Adrenal gland (tissue), 12 donors: ENCODE results near the gene ADIPOR2. TPM values are rescaled to one million over a fixed set of nuclear protein-coding genes. Genes with fewer than 3 reads are reported as not detected.

Experiments used
- DNase-seq, 7 donors: peaks; one replicate each; pipeline ENCODE4 v3.0.0-alpha.2; 2019 to 2020
- H3K27ac ChIP-seq, 5 donors: fragments of 200-600 bp; sonication (generic) in 4 of 5; 1 replicate in 3 of 5; 2 replicates in 2 of 5; pipeline versions ENCODE4 v1.5.1 to v1.8.0; 2016 to 2020; ENCODE audit warnings: mild to moderate bottlenecking in 1 of 5
- H3K27me3 ChIP-seq: fragments of 200-600 bp; 2 replicates; pipeline ENCODE4 v1.8.0; 2021
- H3K36me3 ChIP-seq, 2 donors: fragments of 200-600 bp; replicated peaks in 1 of 2; 1 replicate in 1 of 2; 2 replicates in 1 of 2; pipeline versions ENCODE4 v1.5.1 to v1.8.0; 2018 to 2022
- H3K4me1 ChIP-seq, 2 donors: fragments of 200-600 bp; replicated peaks in 1 of 2; 1 replicate in 1 of 2; 2 replicates in 1 of 2; pipeline versions ENCODE4 v1.5.1 to v1.8.0; 2018 to 2021
- H3K4me3 ChIP-seq, 4 donors: fragments of 200-600 bp; sonication (generic) in 3 of 4; one replicate each; pipeline ENCODE4 v1.5.1; 2016 to 2018
- H3K9me3 ChIP-seq, 3 donors: fragments of 200-600 bp; sonication (generic) in 1 of 3; replicated peaks in 1 of 3; 1 replicate in 2 of 3; 2 replicates in 1 of 3; pipeline versions ENCODE4 v1.5.1 to v1.8.0; 2016 to 2021
- CTCF ChIP-seq, 6 experiments: fragments of 450-650 bp in 4 of 6; fragments of 200-600 bp in 2 of 6; sonication (generic) in 1 of 6; IDR thresholded peaks; 1 replicate in 5 of 6; 2 replicates in 1 of 6; pipeline versions ENCODE4 v1.5.1 to v1.8.0; 2016 to 2021; ENCODE audit warnings: antibody characterized with exemption in 6 of 6, mild to moderate bottlenecking in 2 of 6, moderate library complexity in 1 of 6
- POLR2A ChIP-seq, 2 donors: fragments of 450-650 bp; IDR thresholded peaks; one replicate each; pipeline ENCODE4 v1.6.1; 2017; ENCODE audit warnings: antibody characterized with exemption in 2 of 2, mild to moderate bottlenecking in 2 of 2, moderate library complexity in 1 of 2
- WGBS, 4 donors: extraction: QIAGEN DNeasy Blood & Tissue Kit in 2 of 4; methylation state at CpG; one replicate each; pipeline versions ENCODE4 v1.1.5 to v1.1.7; 2013 to 2017; 5-methylcytosine and 5-hydroxymethylcytosine counted together
- intact Hi-C, 2 donors: fragments of 100-400 bp; cut with DNase I; formaldehyde crosslinking; loops; one replicate each; pipeline versions ENCODE4 v1.14.1 to v1.15.0; 2022 to 2023
- polyA plus RNA-seq, 3 donors: library from polyadenylated mRNA; stranded (reverse); fragments of 200-250 nt in 2 of 3; fragments of 350-450 nt in 1 of 3; fragmentation: Illumina TruSeq in 1 of 3; extraction: RNeasy Lipid Tissue Mini Kit (QIAGEN cat#74804) in 1 of 3; gene quantifications; one replicate each; pipeline ENCODE4 v1.2.3, GENCODE V29; 2013 to 2014
- total RNA-seq, 9 donors: library from RNA; depleted of rRNA in 4 of 9; stranded (reverse); fragments of >200 nt in 4 of 9; fragments of 120-200 nt in 1 of 9; fragmentation: NEBNext Ultra II Directional in 1 of 9; extraction: Animal tissue kit (Norgen Biotek cat#: 25700) in 1 of 9; gene quantifications; one replicate each; pipeline versions ENCODE4 v1.1.0 to v1.2.4, GENCODE V29; 2013 to 2023
- donor health status: healthy with polysubstance abuse.
- donor health status: Bipolar disorder and iron deficiency.
- donor health status: DM: yes; HTN: yes; CAD: no.
- donor health status: DM: no; HTN: no; CAD: no.
- donor health status: DM: no; HTN: no; CAD: no.
- donor health status: DM: yes; HTN: yes; CAD: no.

Gene ADIPOR2
- total and polyA plus RNA-seq, 12 donors, result 46.2 to 214 (median 98.6) TPM

- intact Hi-C loops, result no loop called here
- TF ChIP-seq POLR2A (IDR thresholded peaks at IDR 0.05) (no peak), CTCF (IDR thresholded peaks at IDR 0.05) (no peak)
- H3K4me1 ChIP-seq, result no peaks in the 10 kb centered on the region
- no peak for DNase-seq
- H3K27ac ChIP-seq, result no peak overlapping the region
- no peak overlapping the region for H3K4me3 ChIP-seq
- no peaks in the 10 kb centered on the region for H3K36me3 ChIP-seq
- H3K27me3 ChIP-seq, result peaks cover 10% of the 10 kb centered on the region
- H3K9me3 ChIP-seq, result no peaks in the 10 kb centered on the region
- 76 to 87% (median 77%) methylated on average over 14 to 25 of the region's 25 CpGs for WGBS, 4 donors
These were observed 136.2 kb downstream of the ADIPOR2 start for GRCh38 chr12:1826867-1827705.

- H3K4me3 ChIP-seq, result no peak overlapping the region
- H3K27me3 ChIP-seq, result no peaks in the 10 kb centered on the region
- TF ChIP-seq CTCF (IDR thresholded peaks at IDR 0.05) (no peak), POLR2A (IDR thresholded peaks at IDR 0.05) (no peak)
- no peak overlapping the region for H3K27ac ChIP-seq
- H3K36me3 ChIP-seq, result no peaks in the 10 kb centered on the region
- WGBS, 4 donors, result 86 to 97% (median 88%) methylated on average over 16 to 38 of the region's 38 CpGs
- intact Hi-C loops, result no loop called here
- H3K4me1 ChIP-seq, result no peaks in the 10 kb centered on the region
- no peak for DNase-seq
- no peaks in the 10 kb centered on the region for H3K9me3 ChIP-seq
These were observed 137.2 kb downstream of the ADIPOR2 start for GRCh38 chr12:1827826-1828805.

GRCh38 chr12:1828856-1829255, 138.0 kb downstream of the ADIPOR2 start:
- intact Hi-C loops, result no loop called here
- no peak for TF ChIP-seq POLR2A (IDR thresholded peaks at IDR 0.05)
- TF ChIP-seq CTCF (IDR thresholded peaks at IDR 0.05), result no peak
- Histone ChIP-seq H3K27ac (no peak overlapping the region), H3K4me3 (no peak overlapping the region), H3K36me3 (no peaks in the 10 kb centered on the region), H3K4me1 (no peaks in the 10 kb centered on the region), H3K9me3 (no peaks in the 10 kb centered on the region), H3K27me3 (no peaks in the 10 kb centered on the region)
- DNase-seq, result no peak
- whole genome bisulfite sequencing, 4 donors, result 82 to 88% (median 85%) methylated on average over 9 to 16 of the region's 16 CpGs

- WGBS, 4 donors, result 76 to 88% (median 80%) methylated on average over 11 of the region's 11 CpGs
- DNase-seq, result no peak
- intact Hi-C loops, result no loop called here
These were observed 138.5 kb downstream of the ADIPOR2 start for GRCh38 chr12:1829306-1829900.

More at GRCh38 chr12:1829306-1829900, 138.5 kb downstream of the ADIPOR2 start:
- Histone ChIP-seq H3K27me3 (no peaks in the 10 kb centered on the region), H3K4me1 (no peaks in the 10 kb centered on the region), H3K36me3 (no peaks in the 10 kb centered on the region), H3K4me3 (no peak overlapping the region), H3K9me3 (no peaks in the 10 kb centered on the region), H3K27ac (no peak overlapping the region)
- TF ChIP-seq POLR2A (IDR thresholded peaks at IDR 0.05) (no peak), CTCF (IDR thresholded peaks at IDR 0.05) (no peak)
